22Rv1 (cell line): Measurements from ENCODE around the gene HLA-DQA2.
"Not testable (repeated sequence)": the region's sequence is repeated elsewhere in the genome, so short reads cannot be mapped to it uniquely, and the experiment has no call there.

Experiments used
- H3K27ac ChIP-seq: fragments of 450-650 bp; 2 replicates; pipeline ENCODE4 v1.5.1; 2017
- ZFX ChIP-seq: fragments of 450-650 bp; IDR thresholded peaks from 2 replicates; pipeline ENCODE4 v1.6.1; 2017; ENCODE audit warnings: antibody characterized with exemption, borderline replicate concordance
- TF ChIP-seq, protein P1 (sequence below): fragments of 450-650 bp; IDR thresholded peaks from 2 replicates; pipeline ENCODE4 v1.5.1; 2017; ENCODE audit warnings: mild to moderate bottlenecking

The HLA-DQA2 gene

DNA sequence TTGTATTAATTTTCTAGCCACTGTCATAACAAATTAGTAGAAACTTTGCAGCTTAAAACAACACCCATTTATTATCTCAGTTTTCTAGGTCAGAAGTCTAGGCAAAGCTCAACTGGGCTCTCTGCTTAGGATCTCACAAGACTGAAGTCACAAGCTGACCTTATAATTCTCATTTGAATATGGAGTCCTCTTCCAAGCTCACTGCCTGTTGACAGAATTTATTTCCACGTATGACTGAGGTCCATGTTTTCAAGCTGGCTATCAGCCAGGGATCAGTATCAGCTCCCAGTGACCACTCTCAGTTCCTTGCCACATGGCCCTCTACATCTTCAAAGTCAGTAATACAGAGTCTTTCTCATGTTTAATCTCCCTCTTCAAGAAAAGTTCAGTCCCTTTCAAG lies 33.9 kb downstream of the HLA-DQA2 start:
- TF ChIP-seq, protein P1, sequence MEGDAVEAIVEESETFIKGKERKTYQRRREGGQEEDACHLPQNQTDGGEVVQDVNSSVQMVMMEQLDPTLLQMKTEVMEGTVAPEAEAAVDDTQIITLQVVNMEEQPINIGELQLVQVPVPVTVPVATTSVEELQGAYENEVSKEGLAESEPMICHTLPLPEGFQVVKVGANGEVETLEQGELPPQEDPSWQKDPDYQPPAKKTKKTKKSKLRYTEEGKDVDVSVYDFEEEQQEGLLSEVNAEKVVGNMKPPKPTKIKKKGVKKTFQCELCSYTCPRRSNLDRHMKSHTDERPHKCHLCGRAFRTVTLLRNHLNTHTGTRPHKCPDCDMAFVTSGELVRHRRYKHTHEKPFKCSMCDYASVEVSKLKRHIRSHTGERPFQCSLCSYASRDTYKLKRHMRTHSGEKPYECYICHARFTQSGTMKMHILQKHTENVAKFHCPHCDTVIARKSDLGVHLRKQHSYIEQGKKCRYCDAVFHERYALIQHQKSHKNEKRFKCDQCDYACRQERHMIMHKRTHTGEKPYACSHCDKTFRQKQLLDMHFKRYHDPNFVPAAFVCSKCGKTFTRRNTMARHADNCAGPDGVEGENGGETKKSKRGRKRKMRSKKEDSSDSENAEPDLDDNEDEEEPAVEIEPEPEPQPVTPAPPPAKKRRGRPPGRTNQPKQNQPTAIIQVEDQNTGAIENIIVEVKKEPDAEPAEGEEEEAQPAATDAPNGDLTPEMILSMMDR: no peak
- no peak for TF ChIP-seq ZFX
- H3K27ac ChIP-seq: no peak overlapping the region

DNA sequence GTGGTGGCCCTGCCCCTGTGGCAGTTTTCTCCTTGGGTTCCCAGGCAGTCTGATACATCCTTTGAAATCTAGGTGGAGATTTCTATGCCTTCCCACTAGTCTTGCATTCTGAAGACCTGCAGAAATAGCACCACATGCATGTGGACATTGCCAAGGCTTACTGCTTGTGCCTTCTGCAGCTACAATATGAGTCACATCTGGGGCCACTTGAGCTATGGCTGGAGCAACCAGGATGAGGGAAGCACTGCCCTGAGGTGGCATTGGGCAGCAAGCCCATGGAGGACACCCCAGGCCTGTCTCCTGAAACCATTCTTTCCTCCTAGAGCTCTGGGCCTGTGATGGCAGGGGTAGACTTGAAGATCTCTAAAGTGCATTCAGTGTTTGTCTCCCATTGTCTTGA lies 37.8 kb downstream of the HLA-DQA2 start:
- H3K27ac ChIP-seq: no peak overlapping the region
- TF ChIP-seq, protein P1: no peak
- no peak for TF ChIP-seq ZFX

DNA sequence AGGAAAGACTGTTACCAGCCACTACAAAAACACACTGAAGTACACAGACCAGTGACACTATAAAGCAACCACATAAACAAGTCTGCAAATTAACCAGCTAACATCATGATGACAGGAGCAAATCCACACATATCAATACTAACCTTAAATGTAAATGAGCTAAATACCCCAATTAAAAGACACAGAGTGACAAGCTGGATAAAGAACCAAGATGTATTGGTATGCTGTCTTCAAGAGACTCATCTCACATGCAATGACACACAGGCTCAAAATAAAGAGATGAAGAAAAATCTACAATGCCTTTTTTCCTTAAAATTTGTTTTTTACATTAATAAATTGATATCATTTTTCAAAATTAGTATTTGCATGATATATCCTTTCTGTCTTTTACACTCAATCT lies 41.7 kb downstream of the HLA-DQA2 start:
- H3K27ac ChIP-seq: not testable (repeated sequence)

DNA sequence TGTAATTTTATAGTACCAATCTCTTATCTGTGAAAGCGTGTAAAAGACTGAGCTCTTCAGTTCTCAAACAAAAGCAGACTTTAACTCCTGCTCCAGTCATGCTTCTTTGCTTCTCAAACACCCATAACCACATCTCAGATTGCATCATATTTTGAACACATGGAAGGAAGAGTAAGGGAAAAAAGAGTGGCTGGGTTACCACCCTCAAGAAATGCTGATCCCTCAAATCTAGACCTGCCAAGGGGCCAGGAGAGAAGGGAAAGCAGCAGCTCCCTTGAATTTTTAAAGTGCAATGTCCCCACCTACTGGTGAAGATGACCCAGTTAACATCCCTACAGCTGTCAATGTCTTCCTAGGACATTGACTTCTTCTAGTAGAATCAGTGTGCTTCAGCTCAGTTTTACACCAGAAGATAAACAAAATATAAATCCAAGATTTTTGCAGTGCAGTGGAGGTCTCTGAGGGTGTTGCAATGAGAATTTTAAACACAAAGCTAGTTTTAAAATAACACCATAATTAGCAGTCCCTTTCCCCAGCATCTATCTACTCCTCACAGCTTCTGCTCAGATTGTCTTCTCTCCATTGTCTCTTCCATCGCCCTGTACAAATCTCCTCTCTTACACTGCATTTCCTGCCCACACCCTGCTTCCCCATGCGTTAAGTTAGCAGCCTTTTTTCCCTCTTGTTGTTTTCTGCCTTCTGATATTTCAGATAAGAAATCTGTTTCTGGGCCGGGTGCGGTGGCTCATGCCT lies 44.8 kb downstream of the HLA-DQA2 start:
- no peak overlapping the region for H3K27ac ChIP-seq
- TF ChIP-seq ZFX: no peak
- TF ChIP-seq, protein P1: peak; percentile 80

DNA sequence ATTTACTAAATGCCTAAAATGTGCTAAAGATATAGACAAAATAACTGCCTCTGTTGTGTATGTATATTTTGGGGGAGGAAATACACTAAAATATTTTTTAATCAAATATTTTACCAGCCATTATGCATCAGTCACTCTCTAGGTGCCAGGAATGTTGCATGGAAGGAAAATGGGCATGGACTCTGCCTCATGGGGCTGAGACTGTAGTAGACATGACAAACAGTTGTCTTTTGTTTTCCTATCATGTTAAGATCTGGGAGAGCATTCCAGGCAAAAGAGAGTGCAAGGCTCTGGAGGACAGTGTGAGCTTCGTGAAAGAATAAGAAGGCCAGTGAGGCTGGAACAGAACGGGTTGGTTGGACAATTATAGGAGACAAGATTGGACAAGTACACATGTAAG lies 49.1 kb downstream of the HLA-DQA2 start:
- H3K27ac ChIP-seq: no peak overlapping the region
- TF ChIP-seq, protein P1: no peak
- TF ChIP-seq ZFX: no peak

DNA sequence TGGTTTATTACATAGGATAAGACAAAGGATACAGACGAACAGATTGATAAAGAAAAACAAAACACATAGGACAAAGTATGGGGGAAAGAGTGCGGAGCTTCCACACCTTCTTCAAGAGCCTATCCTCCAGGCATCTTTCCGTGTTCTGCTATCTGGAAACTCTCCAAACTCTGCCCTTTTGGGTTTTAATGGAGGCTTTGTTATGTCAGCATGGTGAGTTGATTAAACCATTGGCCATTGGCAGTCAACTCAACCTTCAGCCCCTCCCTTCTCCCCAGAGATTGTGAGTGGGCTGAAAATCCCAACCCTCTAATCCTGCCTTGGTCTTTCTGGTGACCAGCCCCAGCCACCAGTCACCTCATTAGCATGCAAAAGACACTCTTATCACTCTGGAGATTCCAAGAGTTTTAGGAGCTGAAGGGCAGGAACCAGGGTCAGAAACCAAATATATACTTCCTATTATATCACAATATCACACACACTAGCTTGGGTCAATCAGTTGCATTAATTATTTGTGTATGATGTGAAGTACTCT lies 51.8 kb downstream of the HLA-DQA2 start:
- H3K27ac ChIP-seq: no peak overlapping the region
- no peak for TF ChIP-seq ZFX
- TF ChIP-seq, protein P1: no peak

DNA sequence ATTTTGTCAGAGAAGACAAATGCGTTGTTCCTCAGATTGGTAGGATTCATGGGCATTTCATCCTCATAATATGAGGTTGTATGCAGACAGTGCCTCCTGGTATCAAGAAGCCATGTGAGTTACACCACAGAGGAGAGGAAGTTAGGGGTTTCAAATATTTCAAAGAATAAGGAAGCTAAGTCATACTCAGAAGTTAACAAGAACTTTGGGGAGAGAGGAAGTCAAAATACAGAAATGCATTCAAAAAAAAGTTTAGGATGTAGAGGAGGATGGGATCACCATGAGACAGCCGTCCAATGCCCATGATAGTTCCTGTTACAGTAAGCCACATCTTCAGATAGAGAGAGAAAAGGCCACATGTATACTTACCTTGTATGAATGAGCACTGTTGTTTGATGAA lies 53.3 kb downstream of the HLA-DQA2 start:
- TF ChIP-seq, protein P1: no peak
- TF ChIP-seq ZFX: no peak
- no peak overlapping the region for H3K27ac ChIP-seq
